Tibial nerve (tissue), 4 donors: Measurements from ENCODE around the gene GNB1L. TPM values are rescaled to one million over a fixed set of nuclear protein-coding genes. Genes with fewer than 3 reads are reported as not detected.

ENCODE experiments used
- DNase-seq, 2 donors: peaks; one replicate each; pipeline ENCODE4 v3.0.0-alpha.2; 2019; ENCODE audit warnings: low spot score in 2 of 2
- H3K27ac ChIP-seq, 4 donors: fragments of 200-600 bp; sonication (generic) in 3 of 4; one replicate each; pipeline ENCODE4 v1.5.1; 2017 to 2019; ENCODE audit warnings: mild to moderate bottlenecking in 1 of 4
- H3K27me3 ChIP-seq, 2 donors: fragments of 200-600 bp; sonication (generic) in 1 of 2; one replicate each; pipeline versions ENCODE4 v1.5.1 to v1.6.0; 2017 to 2019
- H3K36me3 ChIP-seq, 3 donors: fragments of 200-600 bp; sonication (generic); one replicate each; pipeline ENCODE4 v1.5.1; 2018 to 2019
- H3K4me1 ChIP-seq, 4 donors: fragments of 200-600 bp; sonication (generic) in 3 of 4; one replicate each; pipeline ENCODE4 v1.5.1; 2017 to 2019
- H3K4me3 ChIP-seq, 4 donors: fragments of 200-600 bp; sonication (generic) in 3 of 4; one replicate each; pipeline ENCODE4 v1.5.1; 2017 to 2019; ENCODE audit warnings: mild to moderate bottlenecking in 1 of 4, moderate library complexity in 1 of 4
- H3K9me3 ChIP-seq, 4 donors: fragments of 200-600 bp; sonication (generic) in 3 of 4; one replicate each; pipeline ENCODE4 v1.5.1; 2017 to 2019
- CTCF ChIP-seq, 5 experiments: fragments of 200-600 bp in 3 of 5; fragments of 450-650 bp in 2 of 5; sonication (generic) in 3 of 5; IDR thresholded peaks; one replicate each; pipeline ENCODE4 v1.5.1; 2016 to 2019; ENCODE audit warnings: antibody characterized with exemption in 5 of 5, mild to moderate bottlenecking in 3 of 5, moderate library complexity in 2 of 5
- EP300 ChIP-seq, 2 donors: sonication (generic); formaldehyde crosslinking; IDR thresholded peaks; one replicate each; pipeline ENCODE4 v1.6.1; 2017; ENCODE audit warnings: antibody characterized with exemption in 2 of 2, mild to moderate bottlenecking in 1 of 2
- POLR2A ChIP-seq, 2 donors: fragments of 450-650 bp; IDR thresholded peaks; one replicate each; pipeline ENCODE4 v1.6.1; 2017; ENCODE audit warnings: antibody characterized with exemption in 2 of 2, mild to moderate bottlenecking in 2 of 2, moderate library complexity in 2 of 2
- WGBS, 2 donors: methylation state at CpG; one replicate each; pipeline ENCODE4 v1.1.5; 2018; 5-methylcytosine and 5-hydroxymethylcytosine counted together
- total RNA-seq, 4 donors: library from RNA; depleted of rRNA; stranded (reverse); fragments of >200 nt; gene quantifications; one replicate each; pipeline ENCODE4 v1.1.0, GENCODE V29; 2016

GNB1L gene
- total RNA-seq, 4 donors from 2014 or later: 2.9 to 8.1 (median 6.3) TPM

GRCh38 chr22:19766511-19767426 is 87.9 kb downstream of the GNB1L start:
- DNase-seq: peak in 1 of 2 donors; percentile 22
- Histone ChIP-seq H3K4me3 (peak overlapping the region; percentile 0 to 44 (median 10)), H3K36me3 (no peaks in the 10 kb centered on the region), H3K4me1 (peaks cover 0 to 34% (median 10%) of the 10 kb centered on the region in 4 donors), H3K27me3 (peaks cover 0 to 88% of the 10 kb centered on the region in 2 donors), H3K9me3 (no peaks in the 10 kb centered on the region), H3K27ac (peak overlapping the region in 1 of 4 donors; percentile 41)
- 3% methylated on average over 48 of the region's 103 CpGs; no CpG with 5 or more reads in 1 of the 2 donors for WGBS, 2 donors
- TF ChIP-seq EP300 (IDR thresholded peaks at IDR 0.05) (no peak), CTCF (IDR thresholded peaks at IDR 0.05) (peak in 1 of 5 experiments; percentile 7)

- peaks cover 0 to 36% (median 10%) of the 10 kb centered on the region in 4 donors for H3K4me1 ChIP-seq
- H3K9me3 ChIP-seq: no peaks in the 10 kb centered on the region
- WGBS, 2 donors: 1% methylated on average over 15 of the region's 36 CpGs; no CpG with 5 or more reads in 1 of the 2 donors
- H3K36me3 ChIP-seq: no peaks in the 10 kb centered on the region
- peak overlapping the region in 1 of 4 donors; percentile 41 for H3K27ac ChIP-seq
- TF ChIP-seq EP300 (IDR thresholded peaks at IDR 0.05): no peak
- TF ChIP-seq POLR2A (IDR thresholded peaks at IDR 0.05): no peak
- no peak for TF ChIP-seq CTCF (IDR thresholded peaks at IDR 0.05)
- no peak for DNase-seq
- peak overlapping the region in 2 of 4 donors; percentile 7 to 44 for H3K4me3 ChIP-seq
- H3K27me3 ChIP-seq: peaks cover 0 to 87% of the 10 kb centered on the region in 2 donors
Measured at GRCh38 chr22:19766240-19766510, 88.5 kb downstream of the GNB1L start.

GRCh38 chr22:19765477-19766239 is 89.0 kb downstream of the GNB1L start:
- DNase-seq: no peak
- Histone ChIP-seq H3K27ac (peak overlapping the region in 1 of 4 donors; percentile 44), H3K9me3 (no peaks in the 10 kb centered on the region), H3K36me3 (no peaks in the 10 kb centered on the region), H3K4me3 (peak overlapping the region in 1 of 4 donors; percentile 44), H3K27me3 (peaks cover 0 to 81% of the 10 kb centered on the region in 2 donors), H3K4me1 (peaks cover 0 to 39% (median 10%) of the 10 kb centered on the region in 4 donors)
- TF ChIP-seq EP300 (IDR thresholded peaks at IDR 0.05) (no peak), CTCF (IDR thresholded peaks at IDR 0.05) (no peak), POLR2A (IDR thresholded peaks at IDR 0.05) (no peak)
- WGBS, 2 donors: 6 to 22% methylated on average over 10 to 35 of the region's 83 CpGs

- DNase-seq: no peak
- Histone ChIP-seq H3K27me3 (peaks cover 0 to 78% of the 10 kb centered on the region in 2 donors), H3K4me3 (no peak overlapping the region), H3K27ac (peak overlapping the region in 1 of 4 donors; percentile 44), H3K36me3 (no peaks in the 10 kb centered on the region), H3K9me3 (no peaks in the 10 kb centered on the region), H3K4me1 (peaks cover 0 to 44% (median 11%) of the 10 kb centered on the region in 4 donors)
- WGBS, 2 donors: 55 to 61% methylated on average over 25 of the region's 25 CpGs
- TF ChIP-seq EP300 (IDR thresholded peaks at IDR 0.05) (no peak), POLR2A (IDR thresholded peaks at IDR 0.05) (no peak), CTCF (IDR thresholded peaks at IDR 0.05) (no peak)
Measured at GRCh38 chr22:19764636-19765476, 89.8 kb downstream of the GNB1L start.
